ENCODE measurements around the gene KCNT1.

DNA sequence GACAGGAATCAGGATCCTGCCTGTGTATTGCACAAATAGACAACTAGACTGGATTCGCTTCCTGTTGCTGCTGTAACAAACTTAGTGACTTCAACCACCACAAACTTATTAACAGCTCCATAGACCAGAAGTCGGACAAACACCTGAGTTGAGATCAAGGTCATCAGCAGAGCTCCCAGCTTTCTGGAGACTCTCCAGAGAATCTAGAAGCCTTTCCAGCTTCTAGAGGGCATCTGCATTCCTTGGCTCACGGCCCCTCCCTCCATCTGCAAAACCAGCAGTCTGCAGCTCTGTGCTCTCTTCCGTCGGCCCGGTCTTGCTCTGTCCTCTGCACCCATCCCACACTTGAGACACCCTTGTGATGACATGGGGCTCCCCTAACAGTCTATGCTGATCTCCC lies 99.1 kb downstream of the KCNT1 start:
- TF ChIP-seq CTCF (IDR thresholded peaks at IDR 0.05) (no peak), POLR2AphosphoS5 (IDR thresholded peaks at IDR 0.05) (no peak), POLR2A (IDR thresholded peaks at IDR 0.05; ENCODE audit: low read depth) (no peak)
